ENCODE measurements around the gene STOX2. TPM values are rescaled to one million over a fixed set of nuclear protein-coding genes. Genes with fewer than 3 reads are reported as not detected.
A peak's percentile ranks its signal among the peaks of the same experiment; 100 is the strongest.

The STOX2 gene
- total and polyA plus RNA-seq, 10 of the 15 experiments (the other 5 are each of a cell fraction or from before 2014, with no cell fraction given): 0.01 to 1.2 (median 0.18) TPM; not detected in 4

- ChIA-PET CTCF (no interaction called here), POLR2A (no interaction called here), RAD21 (ENCODE audit: unreplicated experiment) (no interaction called here), SMC1A (ENCODE audit: uncharacterized antibody, unreplicated experiment) (no interaction called here)
- FAIRE-seq: no peak
- Histone ChIP-seq H4K20me1 (ENCODE audit: control insufficient read depth, insufficient read depth) (no peaks in the 10 kb centered on the region), H3K9me3 (replicated peaks; ENCODE audit: control insufficient read depth, insufficient read depth, low read length) (no peaks in the 10 kb centered on the region), H3K79me2 (ENCODE audit: control insufficient read depth, insufficient read depth, low read length) (no peaks in the 10 kb centered on the region), H3K9ac (ENCODE audit: control insufficient read depth, insufficient read depth, low read length) (no peak overlapping the region), H3K4me3 (no peak overlapping the region), H3K27me3 (replicated peaks in 1 of 2; ENCODE audit: control insufficient read depth in 2 of 2, insufficient read depth in 2 of 2, low read length in 1 of 2) (peaks cover 0 to 3% of the 10 kb centered on the region in 2 experiments; a peak in 2 of 4 replicates), H3K36me3 (ENCODE audit: control insufficient read depth in 2 of 2, insufficient read depth in 2 of 2, low read length in 1 of 2) (no peaks in the 10 kb centered on the region), H2AFZ (ENCODE audit: control insufficient read depth, low read depth, low read length) (no peak overlapping the region), H3K4me2 (ENCODE audit: control insufficient read depth, insufficient read depth) (no peak overlapping the region), H3K27ac (ENCODE audit: control insufficient read depth, insufficient read depth) (no peak overlapping the region), H3K4me1 (ENCODE audit: control insufficient read depth, insufficient read depth, low read length) (no peaks in the 10 kb centered on the region)
- intact Hi-C loops (cut with micrococcal nuclease; ENCODE audit: unreplicated experiment): no loop called here
- in situ Hi-C loops (cut with MboI): no loop called here
- no TSS peak for BruUV-seq (replicated peaks)
- DNase-seq (ENCODE audit: low read depth, low spot score): no peak
- 41% methylated on average over 7 of the region's 7 CpGs for WGBS (ENCODE audit: insufficient coverage, insufficient replicate concordance, low lambda C conversion rate, missing lambda C conversion rate)
- ATAC-seq: no peak
- no peak for TF ChIP-seq ASH2L (IDR thresholded peaks at IDR 0.05; ENCODE audit: borderline replicate concordance, low read depth)
- no peak for TF ChIP-seq ZNF384 (IDR thresholded peaks at IDR 0.05; ENCODE audit: borderline replicate concordance, low read depth, low read length)
- no peak for TF ChIP-seq LARP7 (IDR thresholded peaks at IDR 0.05)
- TF ChIP-seq HCFC1 (IDR thresholded peaks at IDR 0.05; ENCODE audit: low read length): no peak
Measured at GRCh38 chr4:184061582-184061981, 156.5 kb downstream of the STOX2 start.

GRCh38 chr4:184062769-184063168, 157.7 kb downstream of the STOX2 start:
- SMC1A ChIA-PET (ENCODE audit: uncharacterized antibody, unreplicated experiment): no interaction called here
- in situ Hi-C loops (cut with MboI): no loop called here

More at GRCh38 chr4:184062769-184063168, 157.7 kb downstream of the STOX2 start:
- no peak for TF ChIP-seq HDAC6 (IDR thresholded peaks at IDR 0.05; ENCODE audit: unreplicated experiment)
- no peak for TF ChIP-seq E2F8 (IDR thresholded peaks at IDR 0.05; ENCODE audit: low read depth, partially characterized antibody)
- no peak for TF ChIP-seq DPF2 (IDR thresholded peaks at IDR 0.05)
- TF ChIP-seq ZNF207 (IDR thresholded peaks at IDR 0.05; ENCODE audit: borderline replicate concordance): no peak
- peak in 1 of 2 experiments; percentile 17; a peak in 1 of 4 replicates for TF ChIP-seq CEBPB (IDR thresholded peaks at IDR 0.05; ENCODE audit: borderline replicate concordance in 1 of 2, low read depth in 2 of 2, low read length in 2 of 2)
- no peak for TF ChIP-seq POLR2AphosphoS5 (IDR thresholded peaks at IDR 0.05; ENCODE audit: low read length)
- no peak for TF ChIP-seq GATAD2B (conservative IDR thresholded peaks at IDR 0.05; ENCODE audit: low read depth)
- WGBS (ENCODE audit: insufficient coverage, insufficient replicate concordance, low lambda C conversion rate, missing lambda C conversion rate): 63% methylated on average over 7 of the region's 7 CpGs
- Histone ChIP-seq H3K79me2 (ENCODE audit: control insufficient read depth, insufficient read depth, low read length) (no peaks in the 10 kb centered on the region), H3K4me3 (no peak overlapping the region), H3K4me2 (ENCODE audit: control insufficient read depth, insufficient read depth) (no peak overlapping the region), H3K4me1 (ENCODE audit: control insufficient read depth, insufficient read depth, low read length) (no peaks in the 10 kb centered on the region), H3K27ac (ENCODE audit: control insufficient read depth, insufficient read depth) (no peak overlapping the region), H3K9me3 (replicated peaks; ENCODE audit: control insufficient read depth, insufficient read depth, low read length) (no peaks in the 10 kb centered on the region), H2AFZ (ENCODE audit: control insufficient read depth, low read depth, low read length) (no peak overlapping the region), H3K36me3 (ENCODE audit: control insufficient read depth in 2 of 2, insufficient read depth in 2 of 2, low read length in 1 of 2) (no peaks in the 10 kb centered on the region), H4K20me1 (ENCODE audit: control insufficient read depth, insufficient read depth) (no peaks in the 10 kb centered on the region), H3K9ac (ENCODE audit: control insufficient read depth, insufficient read depth, low read length) (no peak overlapping the region), H3K27me3 (replicated peaks in 1 of 2; ENCODE audit: control insufficient read depth in 2 of 2, insufficient read depth in 2 of 2, low read length in 1 of 2) (peaks cover 0 to 1% of the 10 kb centered on the region in 2 experiments; a peak in 2 of 4 replicates)
- ChIA-PET POLR2A (no interaction called here), RAD21 (ENCODE audit: unreplicated experiment) (no interaction called here), CTCF (no interaction called here)
- FAIRE-seq: no peak
- DNase-seq (ENCODE audit: low read depth, low spot score): no peak
- no TSS peak for BruUV-seq (replicated peaks)
- intact Hi-C loops (cut with micrococcal nuclease; ENCODE audit: unreplicated experiment): no loop called here
- no peak for ATAC-seq

All from GM12878 (cell line).